PC-3 (cell line): ENCODE data around the gene KDM3B.

ENCODE experiments used
- CTCF ChIP-seq: fragments of 300-600 bp; sonication (generic); conservative IDR thresholded peaks from 2 replicates; pipeline ENCODE4 v1.5.1; 2017; ENCODE audit warnings: antibody characterized with exemption, low read depth, mild to moderate bottlenecking, low read length
- EZH2 ChIP-seq: fragments of 300-600 bp; sonication (generic); IDR thresholded peaks from one replicate; pipeline ENCODE4 v1.6.1; 2017; ENCODE audit warnings: antibody characterized with exemption, mild to moderate bottlenecking, low read length; ENCODE audit not compliant: unreplicated experiment

- TF ChIP-seq CTCF (no peak), EZH2 (no peak)
Observed at GRCh38 chr5:138337685-138338410, 14.6 kb upstream of the KDM3B start, which contains the start of gene FAM53C.
